GM18909 (cell line): ENCODE measurements around the gene ITPR2.
"Not testable (repeated sequence)": the region's sequence is repeated elsewhere in the genome, so short reads cannot be mapped to it uniquely, and the experiment has no call there.

Experiments used
- ATAC-seq: cut with Tn5 transposase; IDR thresholded peaks from one replicate; pipeline ENCODE4 v1.9.1; 2021; ENCODE audit warnings: mild to moderate bottlenecking; ENCODE audit not compliant: unreplicated experiment, poor library complexity

The ITPR2 gene

DNA sequence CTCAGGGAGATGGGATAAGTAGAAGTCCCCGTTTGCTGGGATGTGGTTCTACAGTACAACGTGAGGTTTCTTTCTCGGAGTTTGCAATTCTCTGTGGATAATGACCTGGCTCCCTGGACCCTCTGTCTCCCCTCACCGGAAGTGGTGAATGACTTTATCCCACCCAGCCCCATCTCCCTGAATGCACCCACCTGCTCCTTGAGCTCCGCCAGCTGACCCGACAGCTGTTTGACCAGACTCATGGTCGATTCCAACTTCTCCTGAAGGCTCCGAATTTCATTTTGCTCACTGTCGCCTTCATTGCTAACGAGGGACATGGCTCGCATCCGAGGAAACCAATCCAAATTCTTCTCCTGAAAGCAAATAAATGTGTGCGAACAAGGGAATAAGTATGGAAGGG, 493.0 kb downstream of the ITPR2 start:
- no peak for ATAC-seq

DNA sequence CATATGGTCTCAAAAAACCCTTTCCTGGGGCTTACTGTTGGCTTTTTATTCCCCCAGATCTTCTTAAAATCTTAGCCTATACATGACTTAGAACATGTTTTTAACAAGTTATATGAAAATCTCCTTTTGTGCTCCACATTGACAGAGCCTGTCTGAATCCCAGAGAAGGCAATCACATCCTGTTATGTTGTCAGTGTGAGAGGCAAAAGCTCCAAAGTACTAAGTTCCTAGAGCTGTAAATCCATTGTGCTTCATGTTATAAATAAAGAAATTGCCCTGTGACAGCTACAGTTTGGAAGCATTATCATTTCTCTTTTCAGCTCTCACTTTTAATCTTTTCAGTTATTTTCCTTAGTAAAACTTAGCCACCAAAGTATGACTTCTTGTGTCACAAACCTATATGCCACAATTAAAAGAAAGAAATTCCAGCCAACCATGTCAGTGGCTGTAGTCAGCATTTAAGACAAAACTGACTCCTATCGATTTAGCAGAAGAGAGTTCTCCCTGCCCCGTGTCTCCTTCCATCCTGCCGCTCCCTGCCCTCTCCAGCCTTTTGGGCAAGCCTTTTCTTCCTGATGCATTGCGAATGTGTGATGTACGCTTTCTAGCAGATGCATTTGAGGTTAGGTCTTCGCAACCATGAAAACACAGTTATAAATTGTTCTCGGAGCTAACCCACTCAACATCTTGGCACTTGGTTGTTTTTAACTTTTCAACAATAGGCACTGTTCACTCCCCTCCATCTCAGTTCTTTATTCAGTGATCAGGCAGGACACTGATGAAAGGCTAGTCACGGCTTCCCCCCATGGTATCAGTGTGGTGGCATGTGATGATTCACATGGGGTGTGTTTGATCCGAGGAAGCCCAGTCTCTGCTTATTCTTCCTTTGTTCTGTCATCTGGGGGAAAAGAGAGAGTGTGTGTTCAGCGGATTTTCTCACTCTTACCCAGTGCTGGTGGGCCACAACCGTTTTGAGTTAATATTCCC, 494.1 kb downstream of the ITPR2 start:
- no peak for ATAC-seq

DNA sequence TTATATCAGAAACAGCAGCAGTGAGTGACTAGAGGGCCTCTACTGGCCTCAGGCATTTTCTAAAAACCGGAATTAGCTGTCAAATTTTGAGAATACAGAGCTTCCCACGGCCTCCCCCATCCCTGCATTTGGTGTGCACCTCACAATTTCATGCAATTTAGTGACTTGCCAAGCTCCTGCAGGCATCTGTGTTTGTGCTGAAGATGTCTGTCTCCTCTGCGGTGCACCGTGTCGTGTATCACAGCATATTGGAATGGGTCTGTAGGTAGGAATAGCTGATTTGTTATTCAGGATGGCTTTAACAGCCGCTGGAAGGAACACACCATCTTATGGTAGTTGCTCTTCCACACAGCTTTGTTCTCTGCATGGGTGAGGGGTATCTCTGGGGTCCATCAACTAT, 497.3 kb downstream of the ITPR2 start:
- no peak for ATAC-seq

DNA sequence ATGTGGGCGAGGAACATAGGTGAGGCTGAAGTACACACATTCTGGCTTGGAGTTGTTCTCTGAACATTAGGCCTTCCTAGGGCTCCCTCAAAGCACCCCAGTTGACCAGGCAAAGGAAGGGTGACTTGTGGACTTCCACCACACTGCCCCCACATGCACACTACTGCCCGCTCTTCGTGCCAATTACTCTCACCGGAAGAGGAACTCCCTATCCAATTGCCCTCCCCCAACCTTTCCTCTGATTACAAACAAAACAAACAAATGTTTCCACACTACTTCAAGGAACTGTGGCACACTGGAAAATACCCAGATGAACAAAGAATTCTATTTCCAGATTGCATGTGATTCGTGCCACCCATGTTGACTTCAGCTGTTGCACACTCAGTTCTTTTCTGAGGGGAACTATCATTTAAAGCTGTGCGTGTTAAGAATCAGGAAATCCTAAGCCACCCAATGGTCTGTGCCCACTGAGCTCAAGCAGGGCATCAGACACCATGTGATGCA, 498.3 kb downstream of the ITPR2 start:
- no peak for ATAC-seq

DNA sequence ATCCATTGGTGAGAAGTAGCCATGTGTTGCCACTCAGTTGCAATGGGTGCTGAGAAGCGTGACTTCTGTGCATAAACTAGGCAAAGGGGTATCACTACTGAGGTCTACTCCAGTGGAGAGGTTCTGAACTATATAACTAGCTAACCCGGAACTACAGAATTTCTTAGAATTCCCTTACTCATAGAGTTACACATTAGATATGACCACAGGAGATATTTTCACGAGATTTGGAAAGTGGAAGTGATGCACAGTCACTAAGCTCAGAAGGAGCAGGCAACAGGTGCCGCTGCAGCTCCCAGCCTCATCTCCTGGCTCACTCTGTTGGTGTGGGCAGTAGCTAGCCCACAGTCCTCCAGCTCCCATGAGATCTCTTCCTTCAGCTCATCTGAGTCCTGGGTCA, 501.0 kb downstream of the ITPR2 start:
- no peak for ATAC-seq

DNA sequence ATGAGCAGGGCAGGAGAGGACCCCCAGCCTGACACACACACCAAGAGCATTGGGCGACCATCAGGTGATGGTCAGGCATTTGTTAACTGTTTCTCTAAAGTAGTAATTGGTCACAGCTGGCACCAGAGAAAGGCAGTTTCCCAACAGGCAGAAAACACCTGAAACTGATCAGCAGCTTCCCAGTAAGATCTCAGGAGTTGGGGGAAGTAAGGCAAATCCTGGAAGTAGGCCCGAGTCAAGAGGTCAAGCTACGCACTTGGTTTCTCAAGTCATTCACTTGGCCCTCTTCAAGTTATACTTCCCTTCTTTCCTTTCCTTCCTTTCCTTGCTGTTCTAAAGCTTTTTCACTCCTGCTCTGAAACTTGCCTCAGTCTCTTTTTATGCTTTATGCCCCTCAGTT, 501.9 kb downstream of the ITPR2 start:
- no peak for ATAC-seq

DNA sequence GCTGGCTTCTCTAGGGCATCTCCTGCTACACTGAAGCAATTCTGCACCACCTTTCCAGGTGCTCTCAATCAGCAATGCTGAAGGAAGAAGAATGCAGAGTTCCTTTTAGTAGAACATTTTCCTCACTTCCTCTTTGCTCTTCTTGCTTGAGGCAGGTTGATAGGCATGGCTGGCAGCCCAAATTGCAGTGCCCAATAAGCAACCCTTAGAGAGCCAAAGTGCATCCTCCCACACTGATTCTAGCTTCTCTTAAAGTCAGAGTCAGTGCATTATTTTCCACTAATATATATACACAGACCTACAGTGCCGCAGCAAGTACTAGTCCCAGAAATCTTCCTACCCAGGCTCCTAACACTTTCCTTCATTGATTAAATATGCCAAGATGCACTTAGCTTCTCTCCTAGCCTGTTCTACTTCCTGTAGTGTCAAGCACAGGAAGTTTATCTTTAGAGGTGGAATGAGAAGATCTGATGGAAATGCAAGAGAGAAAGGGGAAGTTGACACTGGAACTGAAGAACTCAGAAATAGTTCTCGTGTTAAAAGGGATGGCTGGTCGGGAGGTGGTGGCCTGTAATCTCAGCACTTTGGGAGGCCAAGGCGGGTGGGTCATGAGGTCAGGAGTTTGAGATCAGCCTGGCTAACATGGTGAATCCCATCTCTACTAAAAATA, 504.9 kb downstream of the ITPR2 start:
- peak; percentile 61 for ATAC-seq

DNA sequence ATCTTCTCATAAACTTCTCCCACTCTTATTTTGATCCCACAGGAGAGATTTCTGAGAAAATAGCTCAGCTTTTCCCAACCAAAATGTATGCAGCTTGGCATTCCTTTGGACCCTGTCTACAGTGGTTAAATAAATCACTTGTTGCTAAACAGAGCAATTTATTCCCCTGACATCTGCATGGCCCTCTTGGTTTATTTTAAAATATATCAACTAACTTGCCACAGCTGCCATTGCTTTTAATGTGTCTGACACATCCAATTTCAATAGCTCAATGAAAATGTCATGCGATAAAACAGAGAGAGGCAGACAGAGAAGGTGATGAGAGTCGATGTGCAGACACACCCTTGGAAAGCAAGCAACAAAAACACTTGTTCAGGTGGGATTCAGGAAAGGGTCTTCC, 509.3 kb downstream of the ITPR2 start:
- no peak for ATAC-seq

DNA sequence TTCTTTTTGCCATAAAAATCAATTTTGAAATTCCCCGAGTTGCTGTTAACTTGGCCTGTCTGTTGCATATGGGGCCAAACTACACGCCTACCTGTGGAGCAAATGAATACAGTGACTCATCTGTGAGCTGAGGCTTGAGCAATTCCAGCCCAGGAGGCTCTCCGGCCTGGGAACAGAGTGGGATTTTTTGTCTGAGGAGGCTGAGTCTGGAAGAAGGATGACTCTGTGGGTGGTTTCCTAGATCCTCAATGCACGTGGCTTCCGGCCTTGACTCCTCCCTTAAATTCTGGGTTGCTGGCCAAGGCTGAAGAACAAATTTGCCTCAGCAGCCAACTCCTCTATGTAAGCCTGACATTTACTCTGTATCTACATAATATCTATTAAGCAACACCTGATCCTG, 513.5 kb downstream of the ITPR2 start:
- no peak for ATAC-seq

DNA sequence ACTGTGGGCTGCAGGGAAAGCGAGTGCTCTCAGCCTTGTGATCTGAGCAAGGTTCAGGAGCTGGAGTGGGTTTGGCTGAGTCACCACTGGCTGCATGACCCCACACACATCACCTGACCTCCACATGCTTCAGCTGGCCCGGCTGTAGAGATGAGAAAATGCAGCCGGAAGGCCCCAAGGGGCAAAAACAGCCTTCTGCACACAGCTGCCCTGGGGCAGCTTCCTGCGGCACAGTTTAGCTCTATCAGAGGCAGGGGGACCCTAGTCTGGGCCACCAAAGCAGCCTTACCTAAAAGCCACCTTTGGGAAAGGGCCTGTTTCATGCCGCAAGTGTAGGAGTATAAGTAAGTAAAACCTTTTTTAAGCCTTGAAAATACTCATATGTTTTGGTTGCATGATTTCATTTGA, 514.3 kb downstream of the ITPR2 start:
- peak; percentile 92 for ATAC-seq

DNA sequence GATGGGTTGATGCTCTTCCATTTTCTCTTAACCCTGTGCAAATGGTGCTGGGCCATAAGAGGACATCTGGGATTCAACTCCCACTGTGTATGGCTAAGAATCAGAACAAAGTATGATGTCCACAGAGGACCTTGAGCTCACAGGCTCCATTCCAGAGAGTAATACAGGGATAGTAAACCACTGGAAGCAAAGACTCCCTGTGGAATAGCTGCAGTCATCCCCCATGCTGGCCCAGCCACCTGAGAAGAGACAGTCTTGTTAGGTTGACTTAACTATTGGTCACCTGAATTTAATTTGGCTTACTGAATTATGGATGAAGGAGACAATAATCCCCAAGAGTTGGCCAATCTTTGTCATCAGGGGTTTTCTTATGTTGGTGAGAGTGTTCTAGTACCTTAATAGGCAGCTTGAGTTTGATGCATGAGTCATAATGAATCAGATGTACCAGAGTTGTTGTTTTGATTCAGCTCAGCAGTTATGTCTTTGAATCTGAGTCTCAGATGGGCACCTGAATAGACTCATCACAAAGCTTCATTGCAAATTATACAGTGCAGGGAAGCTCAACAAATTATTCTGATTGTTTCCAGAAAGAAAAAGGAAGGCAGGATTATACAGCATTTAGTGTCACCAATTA, 514.9 kb downstream of the ITPR2 start:
- ATAC-seq, result peak; percentile 68

DNA sequence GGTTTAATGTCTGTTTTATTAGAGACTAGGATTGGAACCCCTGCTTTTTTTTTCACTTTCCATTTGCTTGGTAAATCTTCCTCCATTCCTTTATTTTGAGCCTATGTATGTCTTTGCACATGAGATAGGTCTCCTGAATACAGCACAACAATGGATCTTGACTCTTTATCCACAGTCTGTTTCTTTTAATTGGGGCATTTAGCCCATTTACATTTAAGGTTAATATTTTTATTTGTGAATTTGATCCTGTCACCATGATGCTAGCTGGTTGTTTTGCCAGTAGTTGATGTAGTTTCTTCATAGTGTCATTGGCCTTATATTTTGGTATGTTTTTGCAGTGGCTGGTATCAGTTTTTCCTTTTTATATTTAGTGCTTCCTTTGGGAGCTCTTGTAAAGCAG, 518.9 kb downstream of the ITPR2 start:
- ATAC-seq, result not testable (repeated sequence)

DNA sequence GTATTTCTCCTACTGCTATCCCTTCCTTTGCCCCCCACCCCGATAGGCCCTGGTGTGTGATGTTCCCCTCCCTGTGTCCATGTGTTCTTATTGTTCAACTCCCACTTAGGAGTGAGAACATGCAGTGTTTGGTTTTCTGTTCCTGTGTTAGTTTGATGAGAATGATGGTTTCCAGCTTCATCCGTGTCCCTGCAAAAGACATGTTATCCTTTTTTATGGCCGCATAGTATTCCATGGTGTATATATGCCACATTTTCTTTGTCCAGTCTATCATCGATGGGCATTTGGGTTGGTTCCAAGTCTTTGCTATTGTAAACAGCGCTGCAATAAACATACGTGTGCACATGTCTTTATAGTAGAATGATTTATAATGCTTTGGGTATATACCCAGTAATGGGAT, 522.5 kb downstream of the ITPR2 start:
- ATAC-seq, result not testable (repeated sequence)

DNA sequence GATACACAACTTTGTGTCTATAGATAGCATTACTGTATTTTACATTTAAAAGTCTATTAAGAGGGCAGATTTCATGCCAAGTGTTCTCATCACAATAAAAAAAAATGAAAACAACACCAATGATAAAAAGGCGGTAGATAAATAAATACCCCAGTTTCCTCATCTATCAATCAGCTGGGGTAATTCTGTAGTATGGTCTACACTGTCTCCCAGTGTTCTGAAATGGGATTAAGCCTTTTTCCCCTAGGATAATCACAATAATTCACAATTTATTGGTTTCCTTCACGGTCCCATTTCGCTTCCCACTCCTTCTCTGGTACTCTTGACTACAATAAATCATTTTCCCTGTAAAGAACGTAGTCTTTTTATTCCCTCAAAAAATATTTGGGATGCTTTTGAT, 523.4 kb downstream of the ITPR2 start:
- ATAC-seq, result no peak

DNA sequence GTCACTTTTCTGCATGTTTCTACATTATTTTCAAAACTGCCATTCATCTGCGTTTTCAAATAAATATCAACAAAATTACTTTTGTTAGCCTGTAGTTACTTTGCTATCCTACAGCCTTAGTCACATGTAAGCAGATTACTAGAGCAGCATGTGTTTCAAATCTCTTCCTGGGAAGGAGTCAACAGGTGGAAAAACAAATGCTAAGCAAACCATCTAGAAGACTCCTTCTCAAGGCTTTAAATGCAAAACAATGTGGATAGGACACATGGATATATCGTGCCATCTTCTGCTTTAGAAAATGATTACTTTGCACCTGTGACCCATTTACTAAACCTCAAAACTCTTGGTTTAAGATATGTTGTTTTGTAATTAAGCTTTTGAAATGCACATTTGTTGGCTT, 528.7 kb downstream of the ITPR2 start:
- no peak for ATAC-seq

DNA sequence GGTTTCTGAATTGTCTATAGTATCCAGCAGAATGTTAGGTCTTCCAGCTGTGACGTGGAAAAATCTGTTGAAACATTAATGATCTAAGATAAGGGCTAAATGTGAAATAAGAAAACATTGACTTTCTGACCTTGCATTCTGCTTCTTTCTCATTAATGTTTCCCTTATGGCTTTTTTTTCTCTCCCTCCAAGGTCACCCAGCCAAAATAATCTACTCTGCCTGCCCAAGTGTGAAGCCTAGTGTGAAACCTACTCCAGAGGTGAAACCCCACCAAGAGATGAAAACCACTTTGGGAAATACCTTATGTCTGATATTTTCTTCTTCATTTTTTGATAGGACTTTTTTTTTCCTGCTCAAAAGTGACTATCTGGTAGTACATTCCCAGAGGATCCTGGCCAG, 529.6 kb downstream of the ITPR2 start:
- ATAC-seq, result no peak

DNA sequence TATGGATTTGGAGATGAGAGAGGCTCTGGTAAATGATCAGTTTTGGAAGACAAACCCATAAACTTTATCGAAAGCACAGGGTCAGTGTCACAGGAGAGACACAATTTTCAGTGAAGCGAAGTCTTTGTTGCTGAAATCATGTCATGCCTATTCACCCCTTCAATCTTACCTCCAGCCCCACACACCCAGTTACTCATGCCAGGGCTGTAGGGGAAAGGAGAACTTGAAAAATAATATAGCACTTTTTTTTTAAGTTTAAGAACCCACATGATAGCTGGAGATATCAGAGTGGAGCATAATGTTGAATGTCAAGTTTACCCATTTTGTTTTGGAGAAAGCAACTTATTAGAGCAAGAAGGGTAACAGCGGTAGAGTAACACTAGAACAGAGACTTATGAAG, 530.2 kb downstream of the ITPR2 start:
- ATAC-seq, result no peak

DNA sequence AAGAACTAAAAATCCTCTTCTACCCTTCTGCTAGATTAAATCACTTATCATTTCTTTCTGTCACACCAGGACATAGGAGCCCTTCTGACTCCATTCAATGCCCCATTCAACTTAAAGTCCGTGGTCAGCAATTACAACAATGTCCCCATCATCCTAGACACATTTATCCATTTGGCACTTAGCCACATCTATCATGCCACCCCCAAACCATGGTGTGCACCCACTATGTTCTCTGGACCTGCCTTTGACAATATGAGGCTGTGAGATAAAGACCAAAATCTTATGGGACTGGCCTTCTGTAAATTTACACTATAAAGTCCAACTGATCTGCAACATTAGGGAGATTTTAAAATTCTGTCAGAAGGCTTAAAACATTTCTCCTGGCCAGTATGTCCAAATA, 533.2 kb downstream of the ITPR2 start:
- ATAC-seq, result no peak

DNA sequence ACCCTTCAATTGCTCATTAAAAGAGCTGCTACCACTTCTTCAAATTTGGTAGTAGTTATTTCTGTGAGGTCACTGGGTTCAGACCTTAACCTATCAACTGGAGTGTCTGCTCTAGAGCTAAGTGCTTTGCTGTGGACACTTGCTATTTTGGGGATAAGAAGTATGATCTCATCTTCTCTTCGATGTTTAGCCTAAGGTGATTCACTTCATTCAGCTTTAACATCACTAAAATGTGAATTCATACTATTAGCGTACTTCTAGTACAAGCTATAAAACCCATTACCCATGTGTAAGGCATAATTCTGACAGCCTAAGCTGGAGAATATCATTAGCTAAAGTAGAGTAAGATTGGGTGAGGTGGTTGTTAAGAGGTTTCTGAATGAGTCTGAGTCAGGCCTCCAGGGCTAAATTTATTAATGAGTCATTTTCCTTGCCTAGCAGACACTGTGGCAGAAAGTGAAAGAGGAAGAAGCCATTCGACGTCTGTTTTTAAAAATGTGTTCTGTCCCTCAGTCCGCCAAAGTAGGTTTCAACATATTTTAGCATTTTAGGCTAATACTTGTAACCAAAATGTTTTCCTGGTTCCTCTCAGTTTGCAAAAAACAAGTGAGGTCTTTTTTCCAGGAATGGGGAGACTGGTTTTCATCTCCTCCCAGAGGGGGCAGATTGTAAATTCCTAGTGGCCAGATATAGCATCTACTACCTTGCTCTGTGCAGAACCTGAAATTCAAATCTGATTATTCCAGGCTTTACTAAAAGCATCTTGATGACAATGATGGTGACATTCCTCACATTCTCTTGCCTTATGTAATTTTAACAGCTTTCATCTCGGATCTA, 534.0 kb downstream of the ITPR2 start:
- peak; percentile 99 for ATAC-seq

DNA sequence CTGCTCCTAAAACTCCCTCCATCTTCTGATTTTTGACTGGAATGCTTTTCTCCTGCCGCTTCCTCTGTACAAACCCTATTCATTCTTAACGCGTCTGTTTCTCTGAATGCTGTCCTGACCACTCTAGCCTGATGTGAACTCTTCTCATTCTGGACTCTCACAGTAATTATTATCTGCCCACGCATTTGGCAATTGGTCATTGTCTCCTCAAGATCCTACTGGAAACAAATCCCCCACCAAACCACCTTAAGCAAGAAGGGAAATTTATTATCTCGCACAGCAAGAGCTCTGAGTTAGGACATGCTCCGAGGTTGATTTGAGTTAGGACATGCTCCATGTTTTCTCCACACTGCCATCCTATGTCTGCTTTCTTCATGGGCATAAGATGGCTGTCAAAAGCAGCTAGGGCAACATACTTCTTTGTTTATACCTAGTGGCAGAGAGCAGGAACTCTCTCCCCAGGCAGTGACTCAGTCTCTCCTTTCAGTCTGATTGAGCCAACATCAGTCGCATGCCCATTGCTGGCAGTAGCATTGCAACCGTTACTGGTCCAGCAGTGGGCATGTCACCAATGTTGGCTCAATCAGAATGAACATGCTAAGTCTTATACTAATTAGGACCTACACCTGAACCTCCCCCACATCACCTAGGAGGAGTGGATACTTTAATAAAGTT, 535.5 kb downstream of the ITPR2 start:
- no peak for ATAC-seq
